GM23338 (cell line): ENCODE results near the gene SYNE3.

Experiments used
- ETS1 ChIP-seq: IDR thresholded peaks from 2 replicates; pipeline ENCODE4 v1.6.1; 2016; ENCODE audit warnings: antibody characterized with exemption
- EZH2 ChIP-seq: fragments of 200-600 bp; sonication (generic); IDR thresholded peaks from one replicate; pipeline ENCODE4 v1.8.0; 2017; ENCODE audit warnings: antibody characterized with exemption, mild to moderate bottlenecking, low read depth; ENCODE audit not compliant: unreplicated experiment
- REST ChIP-seq: IDR thresholded peaks from one replicate; pipeline ENCODE4 v1.6.1; 2018; ENCODE audit warnings: antibody characterized with exemption; ENCODE audit not compliant: unreplicated experiment
- ZNF331 ChIP-seq: fragments of 250-450 bp; sonication (Bioruptor Pico); IDR thresholded peaks from 2 replicates; pipeline ENCODE4 v1.5.0; 2020; ENCODE audit warnings: low read depth, mild to moderate bottlenecking, moderate library complexity
- TF ChIP-seq, protein P1 (sequence below), 2 experiments: fragments of 200-600 bp in 1 of 2; sonication (generic) in 1 of 2; conservative IDR thresholded peaks; 2 replicates each; pipeline versions ENCODE4 v1.5.1 to v1.6.1; 2016 to 2017; ENCODE audit warnings: antibody characterized with exemption in 2 of 2, low read depth in 2 of 2, mild to moderate bottlenecking in 2 of 2, moderate library complexity in 1 of 2

GRCh38 chr14:95482627-95483308 is 33.7 kb downstream of the SYNE3 start:
- TF ChIP-seq, protein P1, sequence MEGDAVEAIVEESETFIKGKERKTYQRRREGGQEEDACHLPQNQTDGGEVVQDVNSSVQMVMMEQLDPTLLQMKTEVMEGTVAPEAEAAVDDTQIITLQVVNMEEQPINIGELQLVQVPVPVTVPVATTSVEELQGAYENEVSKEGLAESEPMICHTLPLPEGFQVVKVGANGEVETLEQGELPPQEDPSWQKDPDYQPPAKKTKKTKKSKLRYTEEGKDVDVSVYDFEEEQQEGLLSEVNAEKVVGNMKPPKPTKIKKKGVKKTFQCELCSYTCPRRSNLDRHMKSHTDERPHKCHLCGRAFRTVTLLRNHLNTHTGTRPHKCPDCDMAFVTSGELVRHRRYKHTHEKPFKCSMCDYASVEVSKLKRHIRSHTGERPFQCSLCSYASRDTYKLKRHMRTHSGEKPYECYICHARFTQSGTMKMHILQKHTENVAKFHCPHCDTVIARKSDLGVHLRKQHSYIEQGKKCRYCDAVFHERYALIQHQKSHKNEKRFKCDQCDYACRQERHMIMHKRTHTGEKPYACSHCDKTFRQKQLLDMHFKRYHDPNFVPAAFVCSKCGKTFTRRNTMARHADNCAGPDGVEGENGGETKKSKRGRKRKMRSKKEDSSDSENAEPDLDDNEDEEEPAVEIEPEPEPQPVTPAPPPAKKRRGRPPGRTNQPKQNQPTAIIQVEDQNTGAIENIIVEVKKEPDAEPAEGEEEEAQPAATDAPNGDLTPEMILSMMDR (conservative IDR thresholded peaks at IDR 0.05; ENCODE audit: low read depth in 2 of 2): no peak
- TF ChIP-seq REST: no peak
- no peak for TF ChIP-seq EZH2
- no peak for TF ChIP-seq ETS1
- TF ChIP-seq ZNF331 (CRISPR knock-in tag): no peak
